PC-9 (cell line): ENCODE data around the gene TUBA3E.

Experiments
- CTCF ChIP-seq: fragments of 200-600 bp; sonication (generic); conservative IDR thresholded peaks from 2 replicates; pipeline ENCODE4 v1.6.1; 2017; ENCODE audit warnings: mixed run types, antibody characterized with exemption, mild to moderate bottlenecking, moderate library complexity
- EZH2 ChIP-seq: fragments of 200-600 bp; sonication (generic); IDR thresholded peaks from 2 replicates; pipeline ENCODE4 v1.8.0; 2017; ENCODE audit warnings: antibody characterized with exemption, low read depth

- no peak for TF ChIP-seq CTCF
- TF ChIP-seq EZH2 = no peak
These were observed 32.8 kb downstream of the TUBA3E start for GRCh38 chr2:130165293-130166016.
